GM12878 (cell line): ENCODE measurements around the gene ENOX1. TPM values are rescaled to one million over a fixed set of nuclear protein-coding genes. Genes with fewer than 3 reads are reported as not detected.

Source experiments
- ATAC-seq: fragments of 200-7000 bp; cut with Tn5 transposase; 3 replicates; pipeline ENCODE4 v1.9.1; 2020; ENCODE audit warnings: mild to moderate bottlenecking, moderate library complexity
- BruUV-seq: library from RNA; stranded (reverse); fragments of 400-500 nt; replicated peaks from 2 replicates; lab custom pipeline; 2021; lab: Mats Ljungman, UMichigan
- CTCF ChIA-PET: fragments of 300-600 bp; sonication (Branson Sonifier 250); formaldehyde crosslinking; extraction: SDS; loops from one replicate; lab custom pipeline; 2021; ENCODE audit warnings: inconsistent platforms; lab: Yijun Ruan, JAX
- POLR2A ChIA-PET: fragments of 350-600 bp; formaldehyde crosslinking; extraction: SDS; loops from one replicate; lab custom pipeline; 2021; ENCODE audit warnings: inconsistent platforms; lab: Charles Lee
- RAD21 ChIA-PET: fragments of 300-600 bp; sonication (Branson Sonifier 250); formaldehyde crosslinking; loops from one replicate; lab custom pipeline; 2023; ENCODE audit warnings: antibody characterized with exemption; ENCODE audit not compliant: unreplicated experiment; lab: Charles Lee
- SMC1A ChIA-PET: fragments of 300-600 bp; sonication (Branson Sonifier 250); formaldehyde crosslinking; loops from one replicate; lab custom pipeline; 2023; ENCODE audit not compliant: unreplicated experiment, uncharacterized antibody; lab: Charles Lee
- DNase-seq: peaks from one replicate; pipeline ENCODE4 v3.0.0-alpha.2; 2011; ENCODE audit warnings: low read depth, low spot score
- FAIRE-seq: peaks from 3 replicates; lab custom pipeline; 2011; peaks lifted over from hg19 to GRCh38; lab: Jason Lieb, UNC
- H2AFZ ChIP-seq: 2 replicates; pipeline ENCODE4 v1.6.0; 2011; ENCODE audit warnings: low read depth, low read length, control low read depth; ENCODE audit not compliant: control insufficient read depth
- H3K27ac ChIP-seq: 2 replicates; pipeline ENCODE4 v1.5.1; 2011; ENCODE audit warnings: control low read depth; ENCODE audit not compliant: control insufficient read depth, insufficient read depth
- H3K27me3 ChIP-seq, 2 experiments: replicated peaks in 1 of 2; 2 replicates each; pipeline versions ENCODE4 v1.6.0 to v1.6.1; 2011; ENCODE audit warnings: low read length in 1 of 2; ENCODE audit not compliant: control insufficient read depth in 2 of 2, insufficient read depth in 2 of 2
- H3K36me3 ChIP-seq, 2 experiments: 2 replicates each; pipeline ENCODE4 v1.5.1; 2011; ENCODE audit warnings: low read length in 1 of 2; ENCODE audit not compliant: control insufficient read depth in 2 of 2, insufficient read depth in 2 of 2
- H3K4me1 ChIP-seq: 2 replicates; pipeline ENCODE4 v1.6.1; 2011; ENCODE audit warnings: mild to moderate bottlenecking, low read length, moderate library complexity, mixed read lengths; ENCODE audit not compliant: control insufficient read depth, insufficient read depth
- H3K4me2 ChIP-seq: 2 replicates; pipeline ENCODE4 v1.6.0; 2011; ENCODE audit warnings: control low read depth; ENCODE audit not compliant: control insufficient read depth, insufficient read depth
- H3K4me3 ChIP-seq: fragments of 200-600 bp; sonication (generic); 2 replicates; pipeline ENCODE4 v1.5.1; 2016
- H3K79me2 ChIP-seq: 2 replicates; pipeline ENCODE4 v1.6.0; 2011; ENCODE audit warnings: low read length; ENCODE audit not compliant: control insufficient read depth, insufficient read depth
- H3K9ac ChIP-seq: 2 replicates; pipeline ENCODE4 v1.8.0; 2011; ENCODE audit warnings: low read length, control low read depth, mixed read lengths; ENCODE audit not compliant: control insufficient read depth, insufficient read depth
- H3K9me3 ChIP-seq: replicated peaks from 3 replicates; pipeline ENCODE4 v1.5.1; 2011; ENCODE audit warnings: mild to moderate bottlenecking, low read length; ENCODE audit not compliant: control insufficient read depth, insufficient read depth
- H4K20me1 ChIP-seq: 2 replicates; pipeline ENCODE4 v1.6.0; 2011; ENCODE audit not compliant: control insufficient read depth, insufficient read depth
- HCFC1 ChIP-seq: fragments of 150-350 bp; IDR thresholded peaks from 2 replicates; pipeline ENCODE4 v1.6.1; 2014; ENCODE audit warnings: low read length
- HSF1 ChIP-seq: fragments of 150-350 bp; IDR thresholded peaks from 2 replicates; pipeline ENCODE4 v1.6.1; 2014; ENCODE audit warnings: mild to moderate bottlenecking, low read depth, low read length
- JUNB ChIP-seq: IDR thresholded peaks from 2 replicates; pipeline ENCODE4 v1.6.1; 2016; ENCODE audit warnings: antibody characterized with exemption, mild to moderate bottlenecking
- PBX3 ChIP-seq: IDR thresholded peaks from 2 replicates; pipeline ENCODE4 v1.6.1; 2011; ENCODE audit warnings: mild to moderate bottlenecking, low read depth, low read length, moderate library complexity; ENCODE audit not compliant: insufficient replicate concordance
- PKNOX1 ChIP-seq: fragments of 450-650 bp; IDR thresholded peaks from 2 replicates; pipeline ENCODE4 v1.6.1; 2016; ENCODE audit warnings: mild to moderate bottlenecking
- RELB ChIP-seq: fragments of 450-650 bp; IDR thresholded peaks from 2 replicates; pipeline ENCODE4 v1.6.1; 2017; ENCODE audit warnings: low read depth, mild to moderate bottlenecking, moderate library complexity
- SMAD5 ChIP-seq: IDR thresholded peaks from 2 replicates; pipeline ENCODE4 v1.6.1; 2016; ENCODE audit warnings: antibody characterized with exemption, low read depth
- YY1 ChIP-seq: IDR thresholded peaks from 2 replicates; pipeline ENCODE4 v1.6.1; 2011; ENCODE audit warnings: low read depth, mild to moderate bottlenecking, low read length
- ZNF274 ChIP-seq: IDR thresholded peaks from one replicate; pipeline ENCODE4 v1.8.0; 2011; ENCODE audit not compliant: insufficient read length, insufficient read depth
- WGBS: methylation state at CpG from one replicate; pipeline ENCODE4 v1.1.6; 2016; ENCODE audit warnings: low lambda C conversion rate; ENCODE audit not compliant: insufficient replicate concordance, insufficient coverage; ENCODE audit errors: missing lambda C conversion rate; 5-methylcytosine and 5-hydroxymethylcytosine counted together
- in situ Hi-C: fragments of 300-500 bp; cut with MboI; formaldehyde crosslinking; loops from 9 replicates; pipeline ENCODE4 v1.14.3; 2018; ENCODE audit warnings: mixed read lengths
- intact Hi-C: fragments of 100-400 bp; cut with micrococcal nuclease; formaldehyde crosslinking; loops from one replicate; pipeline ENCODE4 v1.14.2; 2022; ENCODE audit not compliant: unreplicated experiment
- polyA plus RNA-seq, 11 experiments: library from polyadenylated mRNA; depleted of rRNA in 4 of 11; unstranded in 6 of 11; stranded (reverse) in 5 of 11; fragments of >200 nt; fragmentation: Nextera tagmentation in 4 of 11; fragmentation: Illumina TruSeq in 1 of 11; extraction: Ambion mirVana in 4 of 11; extraction: Trizol in 1 of 11; gene quantifications; 1 replicate in 1 of 11; 2 replicates in 10 of 11; pipeline versions ENCODE4 v1.2.1 to v1.2.3, GENCODE V29; 2011 to 2016; ENCODE audit warnings: inconsistent platforms in 2 of 11, missing spikeins in 2 of 11, low read depth in 1 of 11
- total RNA-seq, 4 experiments: library from RNA; depleted of rRNA in 3 of 4; stranded (reverse); fragments of >200 nt in 3 of 4; fragmentation: Illumina TruSeq in 1 of 4; extraction: Trizol in 1 of 4; gene quantifications; 2 replicates each; pipeline versions ENCODE4 v1.2.1 to v1.2.3, GENCODE V29; 2013 to 2021

The ENOX1 gene
- total and polyA plus RNA-seq, 10 of the 15 experiments (the other 5 are each of a cell fraction or from before 2014, with no cell fraction given), result 0.11 to 0.26 (median 0.15) TPM

GRCh38 chr13:43587376-43587775 lies 199.4 kb downstream of the ENOX1 start:
- POLR2A ChIA-PET, result interaction anchor here (0.9 kb wide), 1 partner anchor 37 kb away, joined by 3 read pairs; no protein-coding TSS in a partner anchor
- Histone ChIP-seq H3K9me3 (no peaks in the 10 kb centered on the region), H3K27me3 (no peaks in the 10 kb centered on the region), H3K36me3 (no peaks in the 10 kb centered on the region), H4K20me1 (no peaks in the 10 kb centered on the region)
- CTCF ChIA-PET, result no interaction called here
- in situ Hi-C loops, result no loop called here
- SMC1A ChIA-PET, result interaction anchor here (0.7 kb wide), 1 partner anchor 31 kb away, joined by 3 read pairs; no protein-coding TSS in a partner anchor
- TF ChIP-seq PKNOX1, result no peak
- TF ChIP-seq, all 136 proteins: peak for 0
- RAD21 ChIA-PET, result no interaction called here
- intact Hi-C loops, result no loop called here
- Histone ChIP-seq H3K4me2 (no peak overlapping the region), H2AFZ (no peak overlapping the region), H3K79me2 (no peaks in the 10 kb centered on the region), H3K27ac (no peak overlapping the region), H3K4me1 (no peaks in the 10 kb centered on the region), H3K9ac (no peak overlapping the region), H3K4me3 (no peak overlapping the region)
- no peak for DNase-seq
- no peak for ATAC-seq
- FAIRE-seq, result no peak
- no TSS peak for BruUV-seq

GRCh38 chr13:43584751-43585150 lies 202.0 kb downstream of the ENOX1 start:
- no peak for FAIRE-seq
- ATAC-seq, result no peak
- H3K9me3 ChIP-seq, result no peaks in the 10 kb centered on the region
- no peaks in the 10 kb centered on the region for H4K20me1 ChIP-seq
- in situ Hi-C loops, result no loop called here
- RAD21 ChIA-PET, result no interaction called here
- POLR2A ChIA-PET, result no interaction called here
- DNase-seq, result no peak
- H3K79me2 ChIP-seq, result no peaks in the 10 kb centered on the region
- CTCF ChIA-PET, result no interaction called here
- no peak overlapping the region for H3K4me3 ChIP-seq
- SMC1A ChIA-PET, result no interaction called here
- no peaks in the 10 kb centered on the region for H3K36me3 ChIP-seq
- no peaks in the 10 kb centered on the region for H3K27me3 ChIP-seq
- no peak overlapping the region for H3K9ac ChIP-seq
- 65% methylated on average over 3 of the region's 3 CpGs for WGBS
- no peak overlapping the region for H2AFZ ChIP-seq
- no peaks in the 10 kb centered on the region for H3K4me1 ChIP-seq
- BruUV-seq, result no TSS peak
- TF ChIP-seq HSF1, result no peak
- no peak for TF ChIP-seq HCFC1
- no peak for TF ChIP-seq JUNB
- no peak for TF ChIP-seq RELB
- TF ChIP-seq SMAD5, result no peak
- no peak for TF ChIP-seq YY1
- TF ChIP-seq PBX3, result no peak
- TF ChIP-seq ZNF274, result no peak
- intact Hi-C loops, result no loop called here
- H3K27ac ChIP-seq, result no peak overlapping the region
- no peak overlapping the region for H3K4me2 ChIP-seq
